Stimulated activated CD4-positive, alpha-beta T cell treated with anti-CD3 and anti-CD28 coated beads, TNF-alpha, amount 100 ng/mL, for 24 hours (primary cell): ENCODE measurements around the gene IGFBP2.

Experiments used
- DNase-seq, 3 experiments: peaks; one replicate each; pipeline ENCODE4 v3.0.0-alpha.2; 2020; ENCODE audit warnings: low read depth in 3 of 3

The IGFBP2 gene

GRCh38 chr2:216615298-216616082, 17.7 kb upstream of the IGFBP2 start:
- DNase-seq = no peak

- no peak for DNase-seq
These were observed 17.0 kb upstream of the IGFBP2 start for GRCh38 chr2:216616083-216616678.

GRCh38 chr2:216617159-216617815, 15.9 kb upstream of the IGFBP2 start:
- no peak for DNase-seq

- DNase-seq = no peak
These were observed 14.4 kb upstream of the IGFBP2 start for GRCh38 chr2:216618785-216619184.

GRCh38 chr2:216619411-216620393, 13.5 kb upstream of the IGFBP2 start:
- no peak for DNase-seq

GRCh38 chr2:216620786-216621185, 12.4 kb upstream of the IGFBP2 start:
- no peak for DNase-seq

- no peak for DNase-seq
These were observed 11.9 kb upstream of the IGFBP2 start for GRCh38 chr2:216621292-216621691.

- no peak for DNase-seq
These were observed 10.7 kb upstream of the IGFBP2 start for GRCh38 chr2:216622526-216622925.

- DNase-seq = no peak
These were observed 9.0 kb upstream of the IGFBP2 start for GRCh38 chr2:216624251-216624650.

GRCh38 chr2:216626168-216626874, 6.9 kb upstream of the IGFBP2 start:
- DNase-seq = no peak

- DNase-seq = no peak
These were observed 6.4 kb upstream of the IGFBP2 start for GRCh38 chr2:216626875-216627245.

- DNase-seq = no peak
These were observed 3.4 kb upstream of the IGFBP2 start for GRCh38 chr2:216629784-216630183.

- no peak for DNase-seq
These were observed 771 bp upstream of the IGFBP2 start for GRCh38 chr2:216632346-216632951.

GRCh38 chr2:216633616-216634369, 573 bp downstream of the IGFBP2 start:
- DNase-seq = peak in 1 of 3 experiments; percentile 7

GRCh38 chr2:216634370-216635148, 1.3 kb downstream of the IGFBP2 start:
- no peak for DNase-seq

- no peak for DNase-seq
These were observed 2.0 kb downstream of the IGFBP2 start for GRCh38 chr2:216635171-216635570.

- no peak for DNase-seq
These were observed 2.7 kb downstream of the IGFBP2 start for GRCh38 chr2:216635701-216636550.
